ENCODE results near the gene SLC10A3.
A peak's percentile ranks its signal among the peaks of the same experiment; 100 is the strongest.

Gene SLC10A3

DNA sequence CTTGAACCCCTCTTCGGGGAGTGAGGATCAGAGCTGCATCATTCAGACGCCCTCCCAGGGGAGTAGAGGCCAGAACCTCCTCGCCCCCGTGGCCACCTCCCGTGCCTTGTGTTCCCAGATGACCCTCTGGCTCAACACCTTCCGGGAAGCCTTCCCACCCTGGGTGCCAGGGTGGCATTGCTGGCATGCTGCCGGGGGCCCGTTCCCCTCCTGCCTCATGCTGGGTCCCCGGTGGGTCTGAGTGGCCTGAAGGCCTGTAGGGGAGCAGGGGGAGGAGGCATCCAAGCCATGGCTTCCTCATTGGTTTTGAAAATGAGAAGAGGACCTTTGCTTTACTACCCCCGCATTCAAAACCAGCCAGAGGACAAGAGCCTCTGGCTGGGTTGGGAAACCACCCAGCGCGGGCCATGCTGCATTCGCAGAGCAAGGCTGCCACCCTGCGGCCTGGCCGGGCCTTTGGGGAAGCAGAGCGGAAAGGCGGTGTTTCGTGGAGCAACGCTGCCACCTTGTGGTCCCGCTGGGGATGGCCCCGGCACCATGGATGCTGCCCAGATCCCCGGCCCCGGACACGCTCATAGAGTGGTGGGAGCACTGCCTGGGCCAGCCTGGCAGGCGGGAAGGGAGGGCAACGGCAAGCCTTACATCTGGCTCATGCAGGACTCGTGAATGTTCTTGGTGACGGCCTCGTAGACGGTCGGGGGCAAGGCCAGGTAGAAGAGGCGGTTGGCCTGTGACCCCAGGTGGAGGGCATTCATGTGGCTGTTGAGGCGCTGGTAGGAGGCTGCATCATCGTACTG, 44.3 kb upstream of the SLC10A3 start (continued):
- TF ChIP-seq, protein P1, sequence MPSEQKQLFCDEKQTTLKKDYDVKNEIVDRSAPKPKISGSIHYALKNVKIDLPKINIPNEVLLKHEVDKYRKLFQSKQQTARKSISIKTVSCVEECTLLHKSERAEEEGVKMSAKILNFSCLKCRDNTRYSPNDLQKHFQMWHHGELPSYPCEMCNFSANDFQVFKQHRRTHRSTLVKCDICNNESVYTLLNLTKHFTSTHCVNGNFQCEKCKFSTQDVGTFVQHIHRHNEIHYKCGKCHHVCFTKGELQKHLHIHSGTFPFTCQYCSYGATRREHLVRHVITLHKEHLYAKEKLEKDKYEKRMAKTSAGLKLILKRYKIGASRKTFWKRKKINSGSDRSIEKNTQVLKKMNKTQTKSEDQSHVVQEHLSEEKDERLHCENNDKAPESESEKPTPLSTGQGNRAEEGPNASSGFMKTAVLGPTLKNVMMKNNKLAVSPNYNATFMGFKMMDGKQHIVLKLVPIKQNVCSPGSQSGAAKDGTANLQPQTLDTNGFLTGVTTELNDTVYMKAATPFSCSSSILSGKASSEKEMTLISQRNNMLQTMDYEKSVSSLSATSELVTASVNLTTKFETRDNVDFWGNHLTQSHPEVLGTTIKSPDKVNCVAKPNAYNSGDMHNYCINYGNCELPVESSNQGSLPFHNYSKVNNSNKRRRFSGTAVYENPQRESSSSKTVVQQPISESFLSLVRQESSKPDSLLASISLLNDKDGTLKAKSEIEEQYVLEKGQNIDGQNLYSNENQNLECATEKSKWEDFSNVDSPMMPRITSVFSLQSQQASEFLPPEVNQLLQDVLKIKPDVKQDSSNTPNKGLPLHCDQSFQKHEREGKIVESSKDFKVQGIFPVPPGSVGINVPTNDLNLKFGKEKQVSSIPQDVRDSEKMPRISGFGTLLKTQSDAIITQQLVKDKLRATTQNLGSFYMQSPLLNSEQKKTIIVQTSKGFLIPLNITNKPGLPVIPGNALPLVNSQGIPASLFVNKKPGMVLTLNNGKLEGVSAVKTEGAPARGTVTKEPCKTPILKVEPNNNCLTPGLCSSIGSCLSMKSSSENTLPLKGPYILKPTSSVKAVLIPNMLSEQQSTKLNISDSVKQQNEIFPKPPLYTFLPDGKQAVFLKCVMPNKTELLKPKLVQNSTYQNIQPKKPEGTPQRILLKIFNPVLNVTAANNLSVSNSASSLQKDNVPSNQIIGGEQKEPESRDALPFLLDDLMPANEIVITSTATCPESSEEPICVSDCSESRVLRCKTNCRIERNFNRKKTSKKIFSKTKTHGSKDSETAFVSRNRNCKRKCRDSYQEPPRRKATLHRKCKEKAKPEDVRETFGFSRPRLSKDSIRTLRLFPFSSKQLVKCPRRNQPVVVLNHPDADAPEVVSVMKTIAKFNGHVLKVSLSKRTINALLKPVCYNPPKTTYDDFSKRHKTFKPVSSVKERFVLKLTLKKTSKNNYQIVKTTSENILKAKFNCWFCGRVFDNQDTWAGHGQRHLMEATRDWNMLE (tag by site-specific recombination; conservative IDR thresholded peaks at IDR 0.05; ENCODE audit: low read depth) = no peak
- TF ChIP-seq TRIM28 (IDR thresholded peaks at IDR 0.05; ENCODE audit: borderline replicate concordance, low read length) (no peak), ZNF777 (tag by site-specific recombination; IDR thresholded peaks at IDR 0.05; ENCODE audit: borderline replicate concordance) (no peak), ZNF707 (tag by site-specific recombination; IDR thresholded peaks at IDR 0.05) (no peak), ZNF394 (tag by site-specific recombination; IDR thresholded peaks at IDR 0.05; ENCODE audit: borderline replicate concordance) (peak; percentile 44; the same call in 1 of the 2 replicates), ZNF239 (tag by site-specific recombination; IDR thresholded peaks at IDR 0.05) (no peak), ZSCAN23 (tag by site-specific recombination; IDR thresholded peaks at IDR 0.05) (0 out of 2 replicates have a peak, but pooled peaks have one; percentile 26), RBAK (tag by site-specific recombination; IDR thresholded peaks at IDR 0.05) (no peak), ZNF529 (tag by site-specific recombination; IDR thresholded peaks at IDR 0.05; ENCODE audit: insufficient replicate concordance) (no peak), ZNF677 (tag by site-specific recombination; IDR thresholded peaks at IDR 0.05) (no peak), ZFP37 (tag by site-specific recombination; IDR thresholded peaks at IDR 0.05) (peak; percentile 86), ZNF530 (tag by site-specific recombination; IDR thresholded peaks at IDR 0.05; ENCODE audit: low read depth) (no peak), SCRT2 (tag by site-specific recombination; IDR thresholded peaks at IDR 0.05) (no peak), ZNF16 (tag by site-specific recombination; IDR thresholded peaks at IDR 0.05; ENCODE audit: low read depth) (no peak), SP2 (tag by site-specific recombination; IDR thresholded peaks at IDR 0.05) (no peak), ZNF138 (tag by site-specific recombination; IDR thresholded peaks at IDR 0.05; ENCODE audit: borderline replicate concordance) (no peak), ZNF433 (tag by site-specific recombination; IDR thresholded peaks at IDR 0.05; ENCODE audit: low read depth) (no peak), ZNF501 (tag by site-specific recombination; IDR thresholded peaks at IDR 0.05) (no peak), ZXDB (tag by site-specific recombination; IDR thresholded peaks at IDR 0.05) (peak; percentile 58; the same call in 1 of the 2 replicates), ZEB2 (tag by site-specific recombination; IDR thresholded peaks at IDR 0.05) (peak; percentile 58), ZNF23 (tag by site-specific recombination; IDR thresholded peaks at IDR 0.05; ENCODE audit: borderline replicate concordance) (no peak), MZF1 (tag by site-specific recombination; IDR thresholded peaks at IDR 0.05; ENCODE audit: borderline replicate concordance) (no peak), SP7 (tag by site-specific recombination; IDR thresholded peaks at IDR 0.05) (peak; percentile 73), IKZF3 (tag by site-specific recombination; IDR thresholded peaks at IDR 0.05) (no peak), ZNF621 (tag by site-specific recombination; IDR thresholded peaks at IDR 0.05) (no peak), SP3 (tag by site-specific recombination; IDR thresholded peaks at IDR 0.05) (peak; percentile 30; the same call in 1 of the 2 replicates), KLF10 (tag by site-specific recombination; IDR thresholded peaks at IDR 0.05) (no peak; the same call in 1 of the 2 replicates)
- TF ChIP-seq, protein P2, sequence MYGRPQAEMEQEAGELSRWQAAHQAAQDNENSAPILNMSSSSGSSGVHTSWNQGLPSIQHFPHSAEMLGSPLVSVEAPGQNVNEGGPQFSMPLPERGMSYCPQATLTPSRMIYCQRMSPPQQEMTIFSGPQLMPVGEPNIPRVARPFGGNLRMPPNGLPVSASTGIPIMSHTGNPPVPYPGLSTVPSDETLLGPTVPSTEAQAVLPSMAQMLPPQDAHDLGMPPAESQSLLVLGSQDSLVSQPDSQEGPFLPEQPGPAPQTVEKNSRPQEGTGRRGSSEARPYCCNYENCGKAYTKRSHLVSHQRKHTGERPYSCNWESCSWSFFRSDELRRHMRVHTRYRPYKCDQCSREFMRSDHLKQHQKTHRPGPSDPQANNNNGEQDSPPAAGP (tag by site-specific recombination; IDR thresholded peaks at IDR 0.05) = peak; percentile 95
- TF ChIP-seq, protein P3, sequence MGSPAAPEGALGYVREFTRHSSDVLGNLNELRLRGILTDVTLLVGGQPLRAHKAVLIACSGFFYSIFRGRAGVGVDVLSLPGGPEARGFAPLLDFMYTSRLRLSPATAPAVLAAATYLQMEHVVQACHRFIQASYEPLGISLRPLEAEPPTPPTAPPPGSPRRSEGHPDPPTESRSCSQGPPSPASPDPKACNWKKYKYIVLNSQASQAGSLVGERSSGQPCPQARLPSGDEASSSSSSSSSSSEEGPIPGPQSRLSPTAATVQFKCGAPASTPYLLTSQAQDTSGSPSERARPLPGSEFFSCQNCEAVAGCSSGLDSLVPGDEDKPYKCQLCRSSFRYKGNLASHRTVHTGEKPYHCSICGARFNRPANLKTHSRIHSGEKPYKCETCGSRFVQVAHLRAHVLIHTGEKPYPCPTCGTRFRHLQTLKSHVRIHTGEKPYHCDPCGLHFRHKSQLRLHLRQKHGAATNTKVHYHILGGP (tag by site-specific recombination; IDR thresholded peaks at IDR 0.05) = no peak
- TF ChIP-seq, protein P4, sequence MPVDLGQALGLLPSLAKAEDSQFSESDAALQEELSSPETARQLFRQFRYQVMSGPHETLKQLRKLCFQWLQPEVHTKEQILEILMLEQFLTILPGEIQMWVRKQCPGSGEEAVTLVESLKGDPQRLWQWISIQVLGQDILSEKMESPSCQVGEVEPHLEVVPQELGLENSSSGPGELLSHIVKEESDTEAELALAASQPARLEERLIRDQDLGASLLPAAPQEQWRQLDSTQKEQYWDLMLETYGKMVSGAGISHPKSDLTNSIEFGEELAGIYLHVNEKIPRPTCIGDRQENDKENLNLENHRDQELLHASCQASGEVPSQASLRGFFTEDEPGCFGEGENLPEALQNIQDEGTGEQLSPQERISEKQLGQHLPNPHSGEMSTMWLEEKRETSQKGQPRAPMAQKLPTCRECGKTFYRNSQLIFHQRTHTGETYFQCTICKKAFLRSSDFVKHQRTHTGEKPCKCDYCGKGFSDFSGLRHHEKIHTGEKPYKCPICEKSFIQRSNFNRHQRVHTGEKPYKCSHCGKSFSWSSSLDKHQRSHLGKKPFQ (tag by site-specific recombination; IDR thresholded peaks at IDR 0.05) = no peak

Data from HEK293 (cell line).